Activated T-cell treated with anti-CD3 and anti-CD28 coated beads for 24 hours (primary cell): Measurements from ENCODE around the gene SLC34A1.
"Not testable (repeated sequence)": the region's sequence is repeated elsewhere in the genome, so short reads cannot be mapped to it uniquely, and the experiment has no call there.

Experiments
- DNase-seq: peaks from one replicate; pipeline ENCODE4 v3.0.0-alpha.2; 2020; ENCODE audit warnings: low read depth

Gene SLC34A1

GRCh38 chr5:177355162-177355867, 28.9 kb upstream of the SLC34A1 start:
- no peak for DNase-seq

- no peak for DNase-seq
Measured at GRCh38 chr5:177355868-177356168, 28.4 kb upstream of the SLC34A1 start.

- no peak for DNase-seq
Measured at GRCh38 chr5:177356746-177357145, 27.5 kb upstream of the SLC34A1 start.

GRCh38 chr5:177357146-177357458, 27.1 kb upstream of the SLC34A1 start:
- DNase-seq: no peak

GRCh38 chr5:177357459-177358351, 26.5 kb upstream of the SLC34A1 start, which contains the start of gene RGS14:
RGS14 (plus strand) TSS chr5:177357924; CDS start chr5:177358025, 101 bp downstream.
- DNase-seq: peak; percentile 54

GRCh38 chr5:177358370-177358819, 25.8 kb upstream of the SLC34A1 start:
- no peak for DNase-seq

GRCh38 chr5:177359451-177359851, 24.8 kb upstream of the SLC34A1 start:
- DNase-seq: no peak

- no peak for DNase-seq
Measured at GRCh38 chr5:177359860-177360259, 24.4 kb upstream of the SLC34A1 start.

- DNase-seq: not testable (repeated sequence)
Measured at GRCh38 chr5:177360740-177361139, 23.5 kb upstream of the SLC34A1 start.

GRCh38 chr5:177361418-177362291, 22.6 kb upstream of the SLC34A1 start:
- DNase-seq: no peak

- no peak for DNase-seq
Measured at GRCh38 chr5:177362292-177362609, 22.0 kb upstream of the SLC34A1 start.

GRCh38 chr5:177362610-177363507, 21.4 kb upstream of the SLC34A1 start:
- peak; percentile 55 for DNase-seq

GRCh38 chr5:177363565-177363964, 20.7 kb upstream of the SLC34A1 start:
- no peak for DNase-seq

GRCh38 chr5:177364159-177364962, 19.9 kb upstream of the SLC34A1 start:
- DNase-seq: no peak

- no peak for DNase-seq
Measured at GRCh38 chr5:177365845-177366527, 18.2 kb upstream of the SLC34A1 start.

GRCh38 chr5:177366528-177367322, 17.5 kb upstream of the SLC34A1 start:
- DNase-seq: no peak

- no peak for DNase-seq
Measured at GRCh38 chr5:177367323-177367848, 16.8 kb upstream of the SLC34A1 start.

GRCh38 chr5:177367981-177368868, 16.0 kb upstream of the SLC34A1 start:
- no peak for DNase-seq
